ENCODE measurements around the gene CACNG8. TPM values are rescaled to one million over a fixed set of nuclear protein-coding genes. Genes with fewer than 3 reads are reported as not detected.
A peak's percentile ranks its signal among the peaks of the same experiment; 100 is the strongest.

Gene CACNG8
- total and polyA plus RNA-seq, 3 experiments from 2014 or later = not detected

DNA sequence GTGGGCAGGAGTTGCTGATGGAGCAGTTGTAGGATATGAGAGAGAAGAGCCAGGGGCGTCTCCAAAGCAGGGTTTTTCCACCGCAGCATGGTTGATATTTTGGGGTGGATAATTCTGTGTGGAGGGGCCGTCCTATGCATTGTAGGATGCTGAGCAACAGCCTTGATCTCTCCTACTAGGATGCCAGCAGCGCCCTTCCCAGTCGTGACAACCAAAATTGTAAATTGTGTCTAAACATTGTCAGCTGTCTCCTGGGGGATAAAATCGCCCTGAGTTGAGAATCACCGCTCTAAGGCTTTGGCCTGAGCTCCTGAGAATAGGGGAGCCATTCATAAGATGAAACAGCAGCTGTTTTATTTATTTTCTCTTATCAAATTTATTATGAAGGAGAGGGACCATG, 4.2 kb downstream of the CACNG8 start:
- ChIA-PET CTCF (no interaction called here), POLR2A (no interaction called here)

DNA sequence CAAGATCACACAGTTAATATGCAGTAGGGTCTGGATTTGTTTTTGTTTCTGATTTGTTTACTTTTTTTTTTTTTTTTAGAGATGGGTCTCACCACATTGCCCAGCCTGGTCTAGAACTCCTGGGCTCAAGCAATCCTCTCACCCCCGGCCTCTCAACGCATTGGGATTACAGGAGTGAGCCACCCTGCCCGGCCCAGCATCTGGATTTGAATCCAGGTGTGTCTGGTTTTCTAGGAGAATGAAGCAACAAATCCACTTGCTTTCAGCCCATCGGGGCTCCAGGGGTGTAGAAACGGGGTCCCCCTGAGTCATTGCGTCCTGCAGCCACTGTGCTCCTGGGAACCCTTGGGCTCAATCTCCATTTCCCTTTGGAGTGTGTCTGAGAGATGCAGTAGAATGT, 6.6 kb downstream of the CACNG8 start:
- H3K9me3 Mint-ChIP-seq = peaks cover 0 to 3% (median 0%) of the 10 kb centered on the region in 5 donors
- no peak overlapping the region for H3K27ac Mint-ChIP-seq
- H3K27me3 Mint-ChIP-seq = peaks cover 24 to 44% of the 10 kb centered on the region in 2 donors
- no peak overlapping the region for H3K27ac ChIP-seq (ENCODE audit: low read depth, low read length)
- no peak for DNase-seq
- peaks cover 0 to 6% (median 4%) of the 10 kb centered on the region in 3 donors for H3K4me1 Mint-ChIP-seq
- H3K4me3 Mint-ChIP-seq = no peak overlapping the region
- H3K36me3 Mint-ChIP-seq = no peaks in the 10 kb centered on the region
- H3K27me3 ChIP-seq (ENCODE audit: insufficient read depth, low read length, poor library complexity, severe bottlenecking) = peaks cover 15% of the 10 kb centered on the region
- H3K4me3 ChIP-seq (ENCODE audit: low read length) = no peak overlapping the region
- POLR2A ChIA-PET = no interaction called here
- no peaks in the 10 kb centered on the region for H3K9me3 ChIP-seq (ENCODE audit: low read length)
- CTCF ChIA-PET = no interaction called here
- no peaks in the 10 kb centered on the region for H3K4me1 ChIP-seq (ENCODE audit: insufficient read depth, low read length)
- H3K36me3 ChIP-seq (ENCODE audit: insufficient read depth, low read length) = no peaks in the 10 kb centered on the region

More for the DNA sequence above, 4.2 kb downstream of the CACNG8 start:
- H3K4me3 ChIP-seq (ENCODE audit: low read length) = no peak overlapping the region
- no peak for DNase-seq
- no peak overlapping the region for H3K27ac Mint-ChIP-seq
- H3K9me3 ChIP-seq (ENCODE audit: low read length) = no peaks in the 10 kb centered on the region
- H3K4me3 Mint-ChIP-seq = no peak overlapping the region
- H3K36me3 ChIP-seq (ENCODE audit: insufficient read depth, low read length) = no peaks in the 10 kb centered on the region
- H3K27ac ChIP-seq (ENCODE audit: low read depth, low read length) = no peak overlapping the region
- peaks cover 0 to 6% (median 4%) of the 10 kb centered on the region in 3 donors for H3K4me1 Mint-ChIP-seq
- H3K36me3 Mint-ChIP-seq = no peaks in the 10 kb centered on the region
- H3K27me3 ChIP-seq (ENCODE audit: insufficient read depth, low read length, poor library complexity, severe bottlenecking) = peaks cover 16% of the 10 kb centered on the region
- H3K9me3 Mint-ChIP-seq = peaks cover 0 to 3% (median 0%) of the 10 kb centered on the region in 5 donors
- peaks cover 25 to 47% of the 10 kb centered on the region in 2 donors for H3K27me3 Mint-ChIP-seq
- no peaks in the 10 kb centered on the region for H3K4me1 ChIP-seq (ENCODE audit: insufficient read depth, low read length)

DNA sequence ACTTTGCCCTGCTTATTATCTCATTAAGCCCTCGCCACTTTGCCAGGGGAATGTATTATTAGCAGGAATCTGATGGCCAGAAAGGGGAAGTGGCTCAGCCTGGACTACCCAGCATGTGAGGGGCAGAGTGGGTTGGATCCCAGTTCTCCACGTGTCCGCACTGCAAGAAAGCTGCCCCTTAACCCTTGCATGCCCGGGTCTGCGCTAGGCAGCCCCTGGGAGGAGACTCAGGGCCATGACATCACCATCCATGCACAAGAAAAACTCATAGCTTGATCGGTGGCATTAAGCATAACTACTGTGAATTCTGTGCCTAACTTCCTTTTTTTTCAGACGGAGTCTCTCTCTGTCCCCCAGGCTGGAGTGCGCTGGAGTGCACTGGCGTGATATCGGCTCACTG, 8.9 kb downstream of the CACNG8 start:
- no peaks in the 10 kb centered on the region for H3K36me3 ChIP-seq (ENCODE audit: insufficient read depth, low read length)
- H3K9me3 ChIP-seq (ENCODE audit: low read length) = no peaks in the 10 kb centered on the region
- ChIA-PET POLR2A (no interaction called here), CTCF (no interaction called here)
- no peak overlapping the region for H3K4me3 ChIP-seq (ENCODE audit: low read length)
- H3K4me3 Mint-ChIP-seq = no peak overlapping the region
- H3K4me1 ChIP-seq (ENCODE audit: insufficient read depth, low read length) = no peaks in the 10 kb centered on the region
- H3K27me3 Mint-ChIP-seq = peaks cover 24 to 38% of the 10 kb centered on the region in 2 donors
- no peaks in the 10 kb centered on the region for H3K36me3 Mint-ChIP-seq
- H3K27ac Mint-ChIP-seq = no peak overlapping the region
- H3K27ac ChIP-seq (ENCODE audit: low read depth, low read length) = no peak overlapping the region
- H3K9me3 Mint-ChIP-seq = peaks cover 0 to 3% (median 0%) of the 10 kb centered on the region in 5 donors
- peaks cover 6% of the 10 kb centered on the region for H3K27me3 ChIP-seq (ENCODE audit: insufficient read depth, low read length, poor library complexity, severe bottlenecking)
- H3K4me1 Mint-ChIP-seq = no peaks in the 10 kb centered on the region
- no peak for DNase-seq

DNA sequence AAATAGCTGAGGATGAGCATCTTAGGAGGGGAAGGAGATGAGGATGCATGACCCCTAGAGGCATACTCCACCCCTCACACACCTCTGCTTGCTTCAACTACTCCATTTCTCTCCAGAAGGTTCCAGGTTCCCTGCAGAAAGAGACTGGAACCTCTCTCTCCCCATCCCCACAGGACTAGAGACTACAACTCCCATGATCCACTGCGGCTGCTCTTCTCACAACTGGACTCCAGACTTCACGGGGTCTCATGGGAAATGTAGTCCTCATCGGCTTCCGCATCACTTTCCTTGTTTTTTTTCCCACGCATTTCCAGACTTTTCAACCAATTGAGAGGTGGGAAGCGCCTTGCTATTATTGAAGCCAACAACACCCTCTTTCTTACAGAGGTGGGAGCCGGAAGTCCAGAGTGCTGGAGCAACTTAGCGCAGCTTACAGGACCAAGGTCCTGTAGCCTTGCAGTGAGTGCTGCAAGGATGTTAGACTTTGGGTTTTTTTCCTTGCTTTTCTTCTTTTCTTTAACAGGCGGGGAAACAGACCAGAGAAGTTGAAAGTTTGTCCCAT, 14.8 kb downstream of the CACNG8 start:
- ChIA-PET POLR2A (no interaction called here), CTCF (interaction anchor here (1.0 kb wide), 1 partner anchor 46 kb away, joined by 3 read pairs; no protein-coding TSS in a partner anchor)
- Mint-ChIP-seq H3K27ac (peak overlapping the region in 1 of 8 donors; percentile 19), H3K36me3 (peaks cover 0 to 11% (median 0%) of the 10 kb centered on the region in 3 donors), H3K9me3 (peaks cover 0 to 14% (median 13%) of the 10 kb centered on the region in 5 donors), H3K4me1 (peaks cover 21 to 32% (median 27%) of the 10 kb centered on the region in 3 donors), H3K4me3 (peak overlapping the region; percentile 9 to 87 (median 81)), H3K27me3 (peaks cover 59 to 68% of the 10 kb centered on the region in 2 donors)
- Histone ChIP-seq H3K4me1 (ENCODE audit: insufficient read depth, low read length) (peaks cover 8% of the 10 kb centered on the region), H3K27me3 (ENCODE audit: insufficient read depth, low read length, poor library complexity, severe bottlenecking) (peaks cover 24% of the 10 kb centered on the region), H3K27ac (ENCODE audit: low read depth, low read length) (no peak overlapping the region), H3K4me3 (ENCODE audit: low read length) (peak overlapping the region; percentile 13), H3K9me3 (ENCODE audit: low read length) (no peaks in the 10 kb centered on the region), H3K36me3 (ENCODE audit: insufficient read depth, low read length) (no peaks in the 10 kb centered on the region)
- peak; percentile 40 to 67 (median 49) for DNase-seq

DNA sequence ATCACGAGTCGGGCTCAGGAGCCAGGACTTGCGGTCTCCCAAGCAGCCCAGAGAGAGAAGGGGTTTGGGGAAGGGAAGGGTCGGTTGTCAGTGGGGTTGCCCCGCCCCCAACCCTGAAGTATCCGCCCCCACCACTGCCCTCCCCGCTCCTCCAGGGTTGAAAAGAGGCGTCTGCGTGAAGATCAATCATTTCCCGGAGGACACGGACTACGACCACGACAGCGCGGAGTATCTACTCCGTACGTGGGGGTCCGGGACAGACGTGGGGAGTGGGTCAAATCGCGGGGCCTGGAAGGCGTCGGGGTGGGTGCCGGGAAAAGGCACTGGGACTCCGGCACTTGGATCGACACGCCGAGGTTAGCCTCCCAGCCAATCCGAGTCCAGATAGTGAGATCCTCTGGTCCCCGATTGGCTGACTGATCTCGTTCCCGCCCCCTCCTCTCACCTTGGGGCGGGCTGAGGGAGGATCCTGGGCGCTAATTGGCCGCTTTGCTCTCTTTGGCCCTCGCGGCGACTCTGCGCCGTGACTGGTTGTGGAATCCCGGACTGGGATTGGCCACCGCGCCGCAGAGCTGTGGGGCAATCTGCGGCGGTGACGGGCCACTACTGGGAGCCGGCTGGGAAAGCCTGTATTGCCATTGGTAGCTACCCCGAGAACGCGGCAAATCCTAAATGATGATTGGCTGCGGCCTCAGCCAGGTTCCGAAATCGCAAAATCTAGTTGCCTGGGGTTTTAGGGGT, 15.4 kb downstream of the CACNG8 start:
- Histone ChIP-seq H3K4me3 (ENCODE audit: low read length) (peak overlapping the region; percentile 13), H3K36me3 (ENCODE audit: insufficient read depth, low read length) (no peaks in the 10 kb centered on the region), H3K27ac (ENCODE audit: low read depth, low read length) (no peak overlapping the region), H3K4me1 (ENCODE audit: insufficient read depth, low read length) (peaks cover 8% of the 10 kb centered on the region), H3K9me3 (ENCODE audit: low read length) (no peaks in the 10 kb centered on the region), H3K27me3 (ENCODE audit: insufficient read depth, low read length, poor library complexity, severe bottlenecking) (peaks cover 24% of the 10 kb centered on the region)
- no peak overlapping the region for H3K27ac Mint-ChIP-seq
- H3K9me3 Mint-ChIP-seq = peaks cover 0 to 15% (median 13%) of the 10 kb centered on the region in 5 donors
- DNase-seq = peak in 1 of 5 donors; percentile 29
- POLR2A ChIA-PET = no interaction called here
- peak overlapping the region in 6 of 7 donors; percentile 73 to 87 (median 81) for H3K4me3 Mint-ChIP-seq
- peaks cover 55 to 64% of the 10 kb centered on the region in 2 donors for H3K27me3 Mint-ChIP-seq
- H3K4me1 Mint-ChIP-seq = peaks cover 21 to 32% (median 27%) of the 10 kb centered on the region in 3 donors
- peaks cover 0 to 11% (median 0%) of the 10 kb centered on the region in 3 donors for H3K36me3 Mint-ChIP-seq
- CTCF ChIA-PET = no interaction called here

DNA sequence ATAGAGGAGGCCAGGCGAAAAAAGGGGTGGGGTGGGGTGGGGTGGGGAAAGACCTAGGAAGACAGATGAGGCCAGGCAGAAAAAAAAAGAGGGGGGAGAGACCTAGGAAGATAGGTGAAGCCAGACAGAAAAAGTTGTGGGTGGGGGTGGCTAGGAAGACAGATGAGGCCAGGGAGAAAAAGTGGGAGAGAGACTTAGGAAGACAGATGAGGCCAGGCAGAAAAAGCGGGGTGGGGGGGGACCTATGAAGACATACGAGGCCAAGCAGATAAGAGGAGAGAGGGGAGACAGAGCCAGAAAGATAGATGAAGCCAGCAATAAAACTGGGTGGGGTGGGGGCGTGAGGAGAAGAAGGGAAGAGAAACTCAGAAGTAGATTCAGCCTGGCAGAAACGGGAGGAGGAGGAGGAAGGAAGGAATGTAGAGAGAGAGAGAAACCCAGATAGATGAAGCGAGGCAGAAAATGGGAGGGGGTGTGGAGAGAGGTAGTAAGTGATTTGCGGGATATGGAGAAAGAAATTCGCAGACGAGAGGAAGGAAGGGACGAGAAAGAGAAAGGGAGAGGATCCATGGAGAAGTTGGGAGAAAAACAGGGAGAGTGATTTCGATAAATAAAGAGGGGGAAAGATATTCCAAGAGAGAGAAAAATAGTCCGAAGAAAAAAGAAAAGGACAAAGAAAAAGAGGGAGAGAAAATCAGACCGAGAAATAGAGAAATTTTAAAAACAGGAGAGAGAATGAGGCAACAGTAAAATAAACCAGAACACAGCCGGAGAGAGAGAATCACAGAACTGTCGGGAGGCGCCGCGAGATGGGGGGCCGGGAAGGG, 16.5 kb downstream of the CACNG8 start:
- H3K27me3 Mint-ChIP-seq = peaks cover 51 to 60% of the 10 kb centered on the region in 2 donors

DNA sequence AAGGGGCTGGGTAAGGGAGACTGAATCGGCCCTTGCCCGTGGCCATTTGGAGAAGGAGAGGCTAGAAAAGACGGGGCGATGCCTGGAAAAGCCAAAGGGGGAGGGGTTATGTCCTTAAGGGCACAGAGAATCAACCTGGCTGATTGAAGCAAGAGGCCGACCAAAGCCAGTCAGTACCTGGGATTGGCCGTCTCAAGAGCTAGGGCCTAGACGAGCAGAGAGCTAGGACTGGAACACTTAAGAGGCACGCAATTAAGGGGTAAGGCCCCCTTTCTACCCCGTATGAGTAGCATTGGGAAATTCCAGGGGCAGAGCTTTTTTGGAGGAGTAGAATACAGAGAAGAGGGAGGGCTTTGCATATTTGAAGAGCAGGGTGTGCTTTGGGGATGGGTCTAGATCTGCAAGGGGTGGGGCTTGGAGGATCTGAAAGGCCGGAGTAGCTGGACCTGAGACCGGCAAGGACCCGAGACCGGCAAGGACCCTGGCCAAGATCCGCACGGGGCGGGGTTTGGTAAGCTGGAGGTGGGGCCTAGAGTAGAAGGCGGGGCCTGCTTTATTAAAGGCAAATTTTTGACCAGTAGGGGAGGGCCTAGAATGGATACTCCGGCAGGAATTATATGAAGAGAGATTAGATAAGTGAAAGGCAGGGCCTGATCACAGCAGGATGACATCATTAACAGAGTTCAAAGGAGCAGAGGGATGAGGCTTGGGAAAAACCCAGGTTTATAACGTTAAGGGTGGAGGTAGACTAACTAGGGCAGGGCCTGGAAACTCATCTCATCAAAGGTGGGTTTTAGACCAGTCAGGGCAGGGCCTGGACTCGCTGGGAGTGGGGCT, 18.0 kb downstream of the CACNG8 start:
- no peaks in the 10 kb centered on the region for H3K36me3 ChIP-seq (ENCODE audit: insufficient read depth, low read length)
- H3K36me3 Mint-ChIP-seq = peaks cover 0 to 11% (median 0%) of the 10 kb centered on the region in 3 donors
- peaks cover 49 to 54% of the 10 kb centered on the region in 2 donors for H3K27me3 Mint-ChIP-seq
- H3K4me3 ChIP-seq (ENCODE audit: low read length) = no peak overlapping the region
- H3K27ac ChIP-seq (ENCODE audit: low read depth, low read length) = no peak overlapping the region
- H3K9me3 ChIP-seq (ENCODE audit: low read length) = no peaks in the 10 kb centered on the region
- peak overlapping the region in 5 of 7 donors; percentile 10 to 73 (median 41) for H3K4me3 Mint-ChIP-seq
- H3K27me3 ChIP-seq (ENCODE audit: insufficient read depth, low read length, poor library complexity, severe bottlenecking) = peaks cover 33% of the 10 kb centered on the region
- peaks cover 21 to 32% (median 27%) of the 10 kb centered on the region in 3 donors for H3K4me1 Mint-ChIP-seq
- H3K9me3 Mint-ChIP-seq = peaks cover 0 to 16% (median 13%) of the 10 kb centered on the region in 5 donors
- CTCF ChIA-PET = no interaction called here
- H3K27ac Mint-ChIP-seq = peak overlapping the region in 1 of 8 donors; percentile 16
- POLR2A ChIA-PET = no interaction called here
- no peak for DNase-seq
- H3K4me1 ChIP-seq (ENCODE audit: insufficient read depth, low read length) = peaks cover 8% of the 10 kb centered on the region

More for the DNA sequence above, 16.5 kb downstream of the CACNG8 start:
- ChIA-PET POLR2A (no interaction called here), CTCF (no interaction called here)
- DNase-seq = no peak
- H3K4me1 Mint-ChIP-seq = peaks cover 21 to 32% (median 27%) of the 10 kb centered on the region in 3 donors
- Histone ChIP-seq H3K27me3 (ENCODE audit: insufficient read depth, low read length, poor library complexity, severe bottlenecking) (peaks cover 33% of the 10 kb centered on the region), H3K4me1 (ENCODE audit: insufficient read depth, low read length) (peaks cover 8% of the 10 kb centered on the region), H3K9me3 (ENCODE audit: low read length) (no peaks in the 10 kb centered on the region), H3K27ac (ENCODE audit: low read depth, low read length) (no peak overlapping the region), H3K4me3 (ENCODE audit: low read length) (no peak overlapping the region), H3K36me3 (ENCODE audit: insufficient read depth, low read length) (no peaks in the 10 kb centered on the region)
- H3K4me3 Mint-ChIP-seq = peak overlapping the region in 4 of 7 donors; percentile 23 to 53 (median 48)
- no peak overlapping the region for H3K27ac Mint-ChIP-seq
- peaks cover 0 to 11% (median 0%) of the 10 kb centered on the region in 3 donors for H3K36me3 Mint-ChIP-seq
- peaks cover 0 to 16% (median 13%) of the 10 kb centered on the region in 5 donors for H3K9me3 Mint-ChIP-seq
